ENCODE data around the gene SRRM4. TPM values are rescaled to one million over a fixed set of nuclear protein-coding genes. Genes with fewer than 3 reads are reported as not detected.

Gene SRRM4
- total RNA-seq, 1 experiment from 2014 or later = 0.96 TPM

- TF ChIP-seq MAX (CRISPR knock-in tag; IDR thresholded peaks at IDR 0.05) = no peak
- TF ChIP-seq MXD4 (CRISPR knock-in tag; IDR thresholded peaks at IDR 0.05; ENCODE audit: borderline replicate concordance) = no peak
- TF ChIP-seq CTCF (IDR thresholded peaks at IDR 0.05) = no peak
- TF ChIP-seq NFYB (CRISPR knock-in tag; conservative IDR thresholded peaks at IDR 0.05; ENCODE audit: low read depth) = no peak
- TF ChIP-seq, protein P1, sequence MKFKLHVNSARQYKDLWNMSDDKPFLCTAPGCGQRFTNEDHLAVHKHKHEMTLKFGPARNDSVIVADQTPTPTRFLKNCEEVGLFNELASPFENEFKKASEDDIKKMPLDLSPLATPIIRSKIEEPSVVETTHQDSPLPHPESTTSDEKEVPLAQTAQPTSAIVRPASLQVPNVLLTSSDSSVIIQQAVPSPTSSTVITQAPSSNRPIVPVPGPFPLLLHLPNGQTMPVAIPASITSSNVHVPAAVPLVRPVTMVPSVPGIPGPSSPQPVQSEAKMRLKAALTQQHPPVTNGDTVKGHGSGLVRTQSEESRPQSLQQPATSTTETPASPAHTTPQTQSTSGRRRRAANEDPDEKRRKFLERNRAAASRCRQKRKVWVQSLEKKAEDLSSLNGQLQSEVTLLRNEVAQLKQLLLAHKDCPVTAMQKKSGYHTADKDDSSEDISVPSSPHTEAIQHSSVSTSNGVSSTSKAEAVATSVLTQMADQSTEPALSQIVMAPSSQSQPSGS (CRISPR knock-in tag; IDR thresholded peaks at IDR 0.05; ENCODE audit: borderline replicate concordance, low read depth) = no peak
- no peak for TF ChIP-seq ATF3 (CRISPR knock-in tag; conservative IDR thresholded peaks at IDR 0.05)
- TF ChIP-seq AFF4 (CRISPR knock-in tag; IDR thresholded peaks at IDR 0.05; ENCODE audit: borderline replicate concordance) = no peak
- TF ChIP-seq USF1 (CRISPR knock-in tag; IDR thresholded peaks at IDR 0.05) = no peak
- no peak for TF ChIP-seq SOX15 (CRISPR knock-in tag; IDR thresholded peaks at IDR 0.05)
- no peak for TF ChIP-seq KAT7 (CRISPR knock-in tag; IDR thresholded peaks at IDR 0.05; ENCODE audit: borderline replicate concordance)
- TF ChIP-seq ZNF263 (CRISPR knock-in tag; IDR thresholded peaks at IDR 0.05; ENCODE audit: low read depth) = no peak
- no peak for TF ChIP-seq ERG (CRISPR knock-in tag; IDR thresholded peaks at IDR 0.05)
- no peak for TF ChIP-seq ZNF232 (CRISPR knock-in tag; IDR thresholded peaks at IDR 0.05)
- no peak for TF ChIP-seq TEAD1 (CRISPR knock-in tag; IDR thresholded peaks at IDR 0.05)
- TF ChIP-seq, protein P2, sequence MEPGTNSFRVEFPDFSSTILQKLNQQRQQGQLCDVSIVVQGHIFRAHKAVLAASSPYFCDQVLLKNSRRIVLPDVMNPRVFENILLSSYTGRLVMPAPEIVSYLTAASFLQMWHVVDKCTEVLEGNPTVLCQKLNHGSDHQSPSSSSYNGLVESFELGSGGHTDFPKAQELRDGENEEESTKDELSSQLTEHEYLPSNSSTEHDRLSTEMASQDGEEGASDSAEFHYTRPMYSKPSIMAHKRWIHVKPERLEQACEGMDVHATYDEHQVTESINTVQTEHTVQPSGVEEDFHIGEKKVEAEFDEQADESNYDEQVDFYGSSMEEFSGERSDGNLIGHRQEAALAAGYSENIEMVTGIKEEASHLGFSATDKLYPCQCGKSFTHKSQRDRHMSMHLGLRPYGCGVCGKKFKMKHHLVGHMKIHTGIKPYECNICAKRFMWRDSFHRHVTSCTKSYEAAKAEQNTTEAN (CRISPR knock-in tag; IDR thresholded peaks at IDR 0.05) = no peak
- no peak for TF ChIP-seq ZNF121 (CRISPR knock-in tag; IDR thresholded peaks at IDR 0.05)
- no peak for TF ChIP-seq TEAD4 (CRISPR knock-in tag; IDR thresholded peaks at IDR 0.05)
- TF ChIP-seq JUN (CRISPR knock-in tag; IDR thresholded peaks at IDR 0.05) = no peak
- TF ChIP-seq, protein P3, sequence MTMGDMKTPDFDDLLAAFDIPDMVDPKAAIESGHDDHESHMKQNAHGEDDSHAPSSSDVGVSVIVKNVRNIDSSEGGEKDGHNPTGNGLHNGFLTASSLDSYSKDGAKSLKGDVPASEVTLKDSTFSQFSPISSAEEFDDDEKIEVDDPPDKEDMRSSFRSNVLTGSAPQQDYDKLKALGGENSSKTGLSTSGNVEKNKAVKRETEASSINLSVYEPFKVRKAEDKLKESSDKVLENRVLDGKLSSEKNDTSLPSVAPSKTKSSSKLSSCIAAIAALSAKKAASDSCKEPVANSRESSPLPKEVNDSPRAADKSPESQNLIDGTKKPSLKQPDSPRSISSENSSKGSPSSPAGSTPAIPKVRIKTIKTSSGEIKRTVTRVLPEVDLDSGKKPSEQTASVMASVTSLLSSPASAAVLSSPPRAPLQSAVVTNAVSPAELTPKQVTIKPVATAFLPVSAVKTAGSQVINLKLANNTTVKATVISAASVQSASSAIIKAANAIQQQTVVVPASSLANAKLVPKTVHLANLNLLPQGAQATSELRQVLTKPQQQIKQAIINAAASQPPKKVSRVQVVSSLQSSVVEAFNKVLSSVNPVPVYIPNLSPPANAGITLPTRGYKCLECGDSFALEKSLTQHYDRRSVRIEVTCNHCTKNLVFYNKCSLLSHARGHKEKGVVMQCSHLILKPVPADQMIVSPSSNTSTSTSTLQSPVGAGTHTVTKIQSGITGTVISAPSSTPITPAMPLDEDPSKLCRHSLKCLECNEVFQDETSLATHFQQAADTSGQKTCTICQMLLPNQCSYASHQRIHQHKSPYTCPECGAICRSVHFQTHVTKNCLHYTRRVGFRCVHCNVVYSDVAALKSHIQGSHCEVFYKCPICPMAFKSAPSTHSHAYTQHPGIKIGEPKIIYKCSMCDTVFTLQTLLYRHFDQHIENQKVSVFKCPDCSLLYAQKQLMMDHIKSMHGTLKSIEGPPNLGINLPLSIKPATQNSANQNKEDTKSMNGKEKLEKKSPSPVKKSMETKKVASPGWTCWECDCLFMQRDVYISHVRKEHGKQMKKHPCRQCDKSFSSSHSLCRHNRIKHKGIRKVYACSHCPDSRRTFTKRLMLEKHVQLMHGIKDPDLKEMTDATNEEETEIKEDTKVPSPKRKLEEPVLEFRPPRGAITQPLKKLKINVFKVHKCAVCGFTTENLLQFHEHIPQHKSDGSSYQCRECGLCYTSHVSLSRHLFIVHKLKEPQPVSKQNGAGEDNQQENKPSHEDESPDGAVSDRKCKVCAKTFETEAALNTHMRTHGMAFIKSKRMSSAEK (CRISPR knock-in tag; IDR thresholded peaks at IDR 0.05; ENCODE audit: borderline replicate concordance) = no peak
- TF ChIP-seq, protein P4, sequence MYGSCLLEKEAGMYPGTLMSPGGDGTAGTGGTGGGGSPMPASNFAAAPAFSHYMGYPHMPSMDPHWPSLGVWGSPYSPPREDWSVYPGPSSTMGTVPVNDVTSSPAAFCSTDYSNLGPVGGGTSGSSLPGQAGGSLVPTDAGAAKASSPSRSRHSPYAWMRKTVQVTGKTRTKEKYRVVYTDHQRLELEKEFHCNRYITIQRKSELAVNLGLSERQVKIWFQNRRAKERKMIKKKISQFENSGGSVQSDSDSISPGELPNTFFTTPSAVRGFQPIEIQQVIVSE (CRISPR knock-in tag; IDR thresholded peaks at IDR 0.05; ENCODE audit: borderline replicate concordance) = no peak
- POLR2A ChIA-PET = no interaction called here
- Mint-ChIP-seq H3K36me3 (no peaks in the 10 kb centered on the region), H3K27ac (no peak overlapping the region), H3K4me1 (peaks cover 18% of the 10 kb centered on the region), H3K9me3 (peaks cover 3% of the 10 kb centered on the region; the same call in 1 of the 2 replicates), H3K27me3 (ENCODE audit: low read depth) (no peaks in the 10 kb centered on the region; the same call in 1 of the 2 replicates), H3K4me3 (no peak overlapping the region)
- no peak for ATAC-seq
- CTCF ChIA-PET = no interaction called here
- DNase-seq (ENCODE audit: low spot score) = no peak
These were observed 8.4 kb upstream of the SRRM4 start for GRCh38 chr12:118972982-118973381.

Measured in WTC11 (cell line).